GM19463 (cell line): ENCODE results near the gene ARHGAP11A.
"Not testable (repeated sequence)": the region's sequence is repeated elsewhere in the genome, so short reads cannot be mapped to it uniquely, and the experiment has no call there.

Experiments
- ATAC-seq: cut with Tn5 transposase; IDR thresholded peaks from one replicate; pipeline ENCODE4 v1.9.1; 2021; ENCODE audit warnings: mild to moderate bottlenecking, moderate library complexity; ENCODE audit not compliant: unreplicated experiment

ARHGAP11A gene, protein sequence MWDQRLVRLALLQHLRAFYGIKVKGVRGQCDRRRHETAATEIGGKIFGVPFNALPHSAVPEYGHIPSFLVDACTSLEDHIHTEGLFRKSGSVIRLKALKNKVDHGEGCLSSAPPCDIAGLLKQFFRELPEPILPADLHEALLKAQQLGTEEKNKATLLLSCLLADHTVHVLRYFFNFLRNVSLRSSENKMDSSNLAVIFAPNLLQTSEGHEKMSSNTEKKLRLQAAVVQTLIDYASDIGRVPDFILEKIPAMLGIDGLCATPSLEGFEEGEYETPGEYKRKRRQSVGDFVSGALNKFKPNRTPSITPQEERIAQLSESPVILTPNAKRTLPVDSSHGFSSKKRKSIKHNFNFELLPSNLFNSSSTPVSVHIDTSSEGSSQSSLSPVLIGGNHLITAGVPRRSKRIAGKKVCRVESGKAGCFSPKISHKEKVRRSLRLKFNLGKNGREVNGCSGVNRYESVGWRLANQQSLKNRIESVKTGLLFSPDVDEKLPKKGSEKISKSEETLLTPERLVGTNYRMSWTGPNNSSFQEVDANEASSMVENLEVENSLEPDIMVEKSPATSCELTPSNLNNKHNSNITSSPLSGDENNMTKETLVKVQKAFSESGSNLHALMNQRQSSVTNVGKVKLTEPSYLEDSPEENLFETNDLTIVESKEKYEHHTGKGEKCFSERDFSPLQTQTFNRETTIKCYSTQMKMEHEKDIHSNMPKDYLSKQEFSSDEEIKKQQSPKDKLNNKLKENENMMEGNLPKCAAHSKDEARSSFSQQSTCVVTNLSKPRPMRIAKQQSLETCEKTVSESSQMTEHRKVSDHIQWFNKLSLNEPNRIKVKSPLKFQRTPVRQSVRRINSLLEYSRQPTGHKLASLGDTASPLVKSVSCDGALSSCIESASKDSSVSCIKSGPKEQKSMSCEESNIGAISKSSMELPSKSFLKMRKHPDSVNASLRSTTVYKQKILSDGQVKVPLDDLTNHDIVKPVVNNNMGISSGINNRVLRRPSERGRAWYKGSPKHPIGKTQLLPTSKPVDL

DNA sequence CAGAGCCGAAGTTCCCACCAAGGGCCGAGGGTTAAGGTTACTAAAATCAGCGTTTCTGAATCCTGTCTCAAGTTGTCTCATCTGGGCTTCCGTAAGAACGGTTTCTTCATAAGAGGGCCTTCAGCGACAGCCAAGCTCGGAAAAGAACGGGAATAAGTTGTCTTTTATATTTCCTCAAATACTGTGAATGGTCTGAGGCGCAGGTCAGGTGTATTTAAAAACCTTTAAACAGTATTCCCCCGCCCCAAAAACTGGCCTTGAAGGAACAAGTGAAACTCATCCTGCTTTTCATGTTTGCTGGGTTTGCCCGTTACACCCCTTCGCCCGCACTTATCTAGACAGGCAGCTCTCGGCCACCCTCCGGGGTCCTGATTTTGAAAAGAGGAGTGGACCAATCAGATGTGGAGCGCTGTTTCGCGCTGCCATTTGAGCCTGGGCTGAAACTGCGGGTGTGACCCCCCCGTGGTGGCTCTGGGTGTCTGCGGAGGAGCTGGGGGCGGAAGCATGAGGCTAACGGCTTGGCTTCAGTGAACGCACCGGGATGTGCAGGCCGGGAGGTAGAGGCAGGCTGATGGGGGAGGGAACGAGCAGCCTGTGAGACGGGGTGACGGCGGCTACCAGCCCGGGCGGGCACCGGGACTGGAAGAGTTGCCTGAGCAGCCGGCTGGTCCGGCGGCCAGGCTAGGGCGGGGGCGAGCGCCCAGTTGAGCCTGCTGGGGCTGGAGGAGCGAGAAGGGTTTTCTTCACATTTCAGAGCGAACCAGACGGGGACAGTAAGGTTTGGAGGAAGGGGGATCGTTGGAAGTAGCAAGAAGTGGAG, at the start of gene ARHGAP11A:
TSS of gene ARHGAP11A (plus strand) at position 454 of the 820 bp plus-strand sequence. CDS start 708 bp downstream, outside the sequence.
- peak; percentile 67 for ATAC-seq

DNA sequence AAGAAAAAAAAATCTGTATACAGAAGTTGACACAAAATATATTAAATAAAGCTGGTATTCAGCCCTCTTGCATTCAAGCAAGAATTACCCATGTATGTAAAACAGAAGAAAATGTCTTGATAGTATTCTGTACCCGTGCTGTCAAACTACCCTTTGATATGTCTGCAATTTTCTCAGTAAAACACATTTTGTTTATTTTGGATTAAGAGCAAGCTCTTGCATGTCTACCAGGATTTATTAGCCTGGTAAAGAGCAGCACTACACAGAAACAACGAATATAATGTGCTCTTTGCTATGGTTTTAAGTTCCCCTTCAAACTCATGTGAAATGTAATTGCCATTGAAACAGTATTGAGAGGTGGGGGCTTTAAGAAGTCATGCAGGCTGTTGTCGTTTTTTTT, 46.3 kb upstream of the ARHGAP11A start:
- ATAC-seq = not testable (repeated sequence)

GRCh38 chr15:32578482-32578881, 36.8 kb upstream of the ARHGAP11A start:
- not testable (repeated sequence) for ATAC-seq

DNA sequence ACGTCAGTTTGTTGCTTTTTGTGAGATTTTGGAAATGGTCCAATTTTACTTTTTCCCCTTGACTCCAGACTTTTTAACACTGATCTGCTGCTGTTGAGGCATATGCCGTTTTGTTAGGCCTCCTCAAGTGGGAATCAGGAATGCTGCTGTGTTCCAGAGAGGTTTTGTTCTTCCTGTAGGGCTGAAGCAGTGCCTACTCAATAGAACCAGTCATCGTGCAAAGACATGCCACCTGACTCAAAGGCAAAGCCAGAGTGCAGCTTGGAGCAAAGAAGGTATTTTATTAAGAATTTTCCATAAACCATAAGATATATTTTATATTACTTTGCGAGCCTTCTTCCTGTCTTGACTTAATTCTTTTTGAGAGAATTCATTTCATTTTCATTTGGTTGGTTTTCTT, 29.5 kb upstream of the ARHGAP11A start:
- not testable (repeated sequence) for ATAC-seq

- not testable (repeated sequence) for ATAC-seq
Observed at GRCh38 chr15:32593151-32593550, 22.2 kb upstream of the ARHGAP11A start, which contains the start of gene GOLGA8N. TSS of gene GOLGA8N (plus strand) at chr15:32593456.

- ATAC-seq = not testable (repeated sequence)
Observed at GRCh38 chr15:32609518-32609917, 5.8 kb upstream of the ARHGAP11A start.

DNA sequence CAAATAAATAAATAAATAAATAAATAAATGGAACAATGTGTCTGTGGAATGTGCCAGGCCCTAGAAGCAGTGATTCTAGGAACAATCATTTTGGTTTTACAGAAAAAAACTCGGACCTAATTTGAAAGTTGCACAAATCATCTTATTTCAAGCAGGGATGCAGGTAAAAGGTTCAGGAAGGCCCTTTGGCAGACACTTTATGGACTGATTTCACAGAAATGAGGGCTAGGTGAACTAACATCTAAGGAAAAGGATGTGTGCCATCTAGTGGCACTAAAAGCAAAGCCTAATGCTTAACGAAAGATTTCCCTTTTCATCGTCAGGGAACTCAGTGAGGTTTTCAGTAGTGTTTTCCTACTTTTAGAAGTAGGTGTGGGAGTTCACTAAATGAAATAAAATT, 4.6 kb upstream of the ARHGAP11A start:
- ATAC-seq = not testable (repeated sequence)

DNA sequence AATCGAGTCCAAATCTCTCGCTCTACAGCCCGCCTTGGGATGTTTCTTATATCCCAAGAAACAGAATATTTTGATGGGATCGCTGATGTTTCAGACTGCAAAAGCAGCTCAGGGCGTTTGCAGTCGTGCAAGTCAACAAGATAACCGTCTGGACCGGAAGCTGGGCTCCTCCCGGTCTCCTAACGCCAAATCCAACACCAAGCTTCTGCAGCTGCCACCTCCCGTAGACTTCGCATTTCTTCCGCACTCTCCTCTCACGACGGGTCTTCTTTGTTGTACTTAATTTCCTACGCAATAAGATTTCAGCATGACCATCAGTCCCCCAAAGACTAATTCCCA, 623 bp upstream of the ARHGAP11A start:
- peak; percentile 22 for ATAC-seq

- peak; percentile 15 for ATAC-seq
Observed at GRCh38 chr15:32615871-32616426, 645 bp downstream of the ARHGAP11A start.

DNA sequence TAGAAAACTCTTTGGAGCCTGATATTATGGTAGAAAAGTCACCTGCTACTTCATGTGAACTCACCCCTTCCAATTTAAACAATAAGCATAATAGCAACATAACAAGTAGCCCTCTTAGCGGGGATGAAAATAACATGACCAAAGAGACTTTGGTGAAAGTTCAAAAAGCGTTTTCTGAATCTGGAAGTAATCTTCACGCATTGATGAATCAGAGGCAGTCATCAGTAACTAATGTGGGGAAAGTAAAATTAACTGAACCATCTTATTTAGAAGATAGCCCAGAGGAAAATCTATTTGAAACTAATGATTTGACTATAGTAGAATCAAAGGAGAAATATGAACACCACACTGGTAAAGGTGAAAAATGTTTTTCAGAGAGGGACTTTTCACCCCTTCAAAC, 21.1 kb downstream of the ARHGAP11A start:
- no peak for ATAC-seq

- no peak for ATAC-seq
Observed at GRCh38 chr15:32636908-32637567, 21.7 kb downstream of the ARHGAP11A start.

DNA sequence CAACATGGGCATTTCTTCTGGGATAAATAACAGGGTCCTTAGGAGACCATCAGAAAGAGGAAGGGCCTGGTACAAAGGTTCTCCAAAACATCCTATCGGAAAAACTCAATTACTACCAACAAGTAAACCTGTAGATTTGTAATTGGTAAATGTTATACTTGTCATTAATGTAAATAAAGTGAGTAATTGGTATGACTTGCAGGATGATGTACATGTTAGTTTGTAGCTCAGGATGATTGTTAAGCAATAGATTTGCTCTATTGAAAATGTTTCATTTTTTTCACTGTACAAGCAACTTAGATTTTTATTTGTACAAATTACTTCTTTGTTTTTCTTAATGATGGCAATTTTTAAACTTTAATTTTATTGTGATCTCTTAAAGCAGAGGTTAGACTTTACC, 22.4 kb downstream of the ARHGAP11A start:
- ATAC-seq = no peak

GRCh38 chr15:32641517-32642059, 26.3 kb downstream of the ARHGAP11A start, which contains the start of gene SCG5:
TSS of gene SCG5 (plus strand) at chr15:32641710. CDS start at chr15:32643593, 1,883 bp downstream.
- ATAC-seq = no peak

- no peak for ATAC-seq
Observed at GRCh38 chr15:32642667-32643435, 27.5 kb downstream of the ARHGAP11A start.

DNA sequence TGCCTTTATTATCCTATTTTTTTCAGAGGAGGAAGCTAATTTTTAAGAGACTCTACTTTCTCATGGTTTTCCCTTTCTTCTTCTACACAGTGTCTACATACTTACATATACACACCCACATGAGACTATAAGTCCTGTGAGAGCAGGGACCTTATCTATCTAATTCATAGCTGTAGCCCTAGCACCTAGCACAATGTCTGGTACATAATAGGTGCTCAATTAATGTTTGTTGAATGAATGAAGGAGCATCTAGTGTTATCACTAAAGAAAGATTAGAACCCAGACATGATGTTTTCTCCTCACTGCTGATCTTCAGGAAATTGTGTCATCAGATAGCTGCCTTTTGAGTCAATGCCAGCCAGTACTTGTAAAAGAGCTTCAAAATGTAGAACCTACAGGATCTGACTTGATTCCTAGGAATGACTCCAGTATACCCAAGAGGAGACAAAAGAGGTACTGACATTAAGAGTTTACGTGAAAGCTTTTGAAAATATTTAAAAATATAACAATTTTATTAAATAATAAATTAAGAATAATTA, 28.7 kb downstream of the ARHGAP11A start:
- ATAC-seq = no peak

GRCh38 chr15:32646291-32646690, 31.0 kb downstream of the ARHGAP11A start:
- ATAC-seq = no peak

- no peak for ATAC-seq
Observed at GRCh38 chr15:32649342-32649741, 34.0 kb downstream of the ARHGAP11A start.

DNA sequence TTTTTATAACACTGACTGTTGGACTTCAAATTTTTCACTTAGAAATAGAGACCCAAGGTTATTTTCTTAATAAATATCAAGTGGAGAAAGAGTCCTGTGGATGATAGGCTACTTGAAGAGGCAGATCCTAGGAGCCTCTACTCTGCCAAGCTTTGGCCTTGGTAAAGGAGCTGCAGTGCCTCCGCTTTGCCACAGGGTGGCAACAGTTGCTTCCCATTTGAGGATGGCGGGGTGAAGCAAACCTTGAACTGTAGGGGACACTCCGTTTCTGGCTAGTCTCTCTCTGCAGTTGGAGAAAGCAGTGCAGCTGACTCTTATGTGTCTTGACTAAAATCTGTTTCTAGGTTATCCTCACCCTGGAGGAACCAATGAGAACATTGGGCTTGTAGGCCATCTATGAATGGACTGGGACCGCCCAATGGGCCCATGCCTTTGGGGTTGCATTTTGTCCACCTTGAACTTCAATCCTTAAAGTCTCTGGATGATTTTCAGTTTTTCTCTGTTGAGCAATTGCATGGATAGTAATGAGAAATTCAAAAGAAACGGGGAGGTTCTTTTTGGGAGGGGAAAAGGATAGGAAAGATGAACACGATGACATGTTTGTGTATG, 36.0 kb downstream of the ARHGAP11A start:
- ATAC-seq = peak; percentile 85
